ENCODE results near the gene PPP2R3B.
A peak's percentile ranks its signal among the peaks of the same experiment; 100 is the strongest.
"Not testable (repeated sequence)": the region's sequence is repeated elsewhere in the genome, so short reads cannot be mapped to it uniquely, and the experiment has no call there.

The PPP2R3B gene

GRCh38 chrX:320126-320783 is 66.5 kb downstream of the PPP2R3B start:
- DNase-seq = peak; percentile 46

GRCh38 chrX:319579-320125 is 67.1 kb downstream of the PPP2R3B start:
- DNase-seq = peak; percentile 50

GRCh38 chrX:318739-319578 is 67.7 kb downstream of the PPP2R3B start, which contains the start of gene GTPBP6:
Gene GTPBP6, minus strand, starts transcription at chrX:318796. Its CDS starts 9 bp downstream, at chrX:318787.
- peak; percentile 96 for DNase-seq

- DNase-seq = peak; percentile 85
Observed at GRCh38 chrX:318068-318738, 68.5 kb downstream of the PPP2R3B start.

DNA sequence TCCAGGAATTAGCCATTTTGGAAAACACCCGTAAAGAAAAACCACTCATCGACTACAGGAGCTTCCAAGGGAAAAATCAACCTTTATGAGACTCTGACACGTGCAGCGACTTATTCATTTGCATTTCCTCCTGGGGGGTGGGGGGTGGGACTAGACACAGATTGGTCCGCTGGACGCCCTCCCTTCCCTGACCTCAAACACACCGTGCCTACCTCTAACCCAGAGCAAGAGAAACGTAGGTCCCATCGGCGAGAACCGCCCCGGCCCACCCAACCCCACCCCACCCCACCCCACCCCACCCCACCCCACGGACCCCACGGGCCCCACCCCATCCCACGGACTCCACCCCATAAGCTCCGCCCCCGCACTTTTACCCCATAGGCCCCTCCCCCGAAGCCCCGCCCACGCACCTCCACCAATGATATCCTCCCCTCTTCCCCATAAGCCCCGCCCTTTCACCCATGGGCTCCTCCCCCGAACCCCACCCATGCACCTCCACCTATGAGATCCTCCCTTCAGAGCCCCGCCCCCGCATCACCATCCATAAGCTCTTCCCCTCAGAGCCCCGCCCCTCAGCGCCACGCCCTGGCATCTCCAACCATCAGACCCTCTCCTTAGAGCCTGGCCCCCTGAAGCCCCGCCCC is 69.2 kb downstream of the PPP2R3B start:
- DNase-seq = no peak

DNA sequence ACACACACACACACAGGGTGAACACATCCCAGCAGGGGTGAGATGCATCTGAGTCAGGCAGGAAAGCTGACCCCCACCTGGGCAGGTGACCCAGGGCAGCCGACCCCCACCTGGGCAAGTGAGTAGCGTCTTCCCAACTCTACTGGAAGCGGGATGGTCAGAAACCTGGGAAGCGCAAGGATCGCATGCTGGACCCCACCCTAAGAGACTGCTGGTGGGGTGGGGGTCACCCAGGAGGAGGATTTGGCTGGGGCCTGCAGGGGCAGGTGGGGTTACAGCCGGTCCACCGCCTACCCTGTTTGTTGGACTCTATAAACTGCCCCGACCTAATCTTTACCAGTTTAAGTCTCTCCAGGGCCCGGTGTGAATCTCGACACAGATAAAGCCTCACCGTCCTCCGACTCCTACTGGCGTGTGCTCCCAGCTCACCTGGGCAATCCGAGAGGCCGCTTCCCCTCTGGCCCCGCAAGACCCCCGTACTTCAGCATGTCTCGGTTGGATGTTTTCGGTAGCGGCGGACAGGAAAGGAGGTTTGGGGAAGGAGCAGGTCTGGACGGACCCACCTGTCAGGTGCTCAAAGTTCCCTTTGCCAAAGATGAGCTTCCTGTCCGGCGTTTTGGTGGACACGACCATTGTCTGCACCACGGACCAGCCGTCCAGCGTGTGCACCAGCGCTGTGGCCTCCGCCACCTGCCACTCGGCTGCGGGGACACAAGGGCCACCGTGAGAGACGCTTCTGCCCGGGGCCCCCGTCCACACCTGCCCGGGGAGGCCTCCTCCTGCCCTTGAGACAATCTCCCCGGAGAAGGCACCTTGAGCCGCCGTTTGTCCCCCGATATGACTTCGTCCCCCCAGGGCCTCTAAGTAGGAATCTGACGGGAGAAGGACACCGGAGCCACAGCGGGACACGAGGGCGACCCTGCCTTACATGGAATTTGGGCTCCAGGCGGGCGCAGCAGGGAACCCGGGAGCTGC is 70.1 kb downstream of the PPP2R3B start:
- no peak for DNase-seq

GRCh38 chrX:314781-315595 is 71.7 kb downstream of the PPP2R3B start:
- DNase-seq = no peak

GRCh38 chrX:314049-314448 is 72.7 kb downstream of the PPP2R3B start:
- no peak for DNase-seq

DNA sequence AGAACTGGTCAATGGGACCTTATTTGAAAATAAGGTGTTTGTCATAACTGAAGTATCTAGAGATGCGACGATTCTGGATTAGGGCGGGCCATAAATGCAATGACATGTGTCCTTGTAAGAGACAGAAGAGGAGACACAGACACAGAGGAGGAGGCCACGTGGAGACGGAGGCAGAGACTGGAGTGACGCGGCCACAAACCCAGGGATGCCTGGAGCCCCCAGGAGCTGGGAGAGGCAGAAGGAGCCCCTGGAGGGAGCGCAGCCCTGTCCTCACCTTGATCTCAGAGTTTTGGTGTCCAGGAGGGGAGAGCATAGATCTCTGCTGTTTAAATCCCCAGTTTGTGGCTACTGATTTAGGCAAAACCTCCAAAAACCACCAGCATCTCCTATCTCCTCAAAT is 73.2 kb downstream of the PPP2R3B start:
- no peak for DNase-seq

- DNase-seq = no peak
Observed at GRCh38 chrX:312621-313331, 73.9 kb downstream of the PPP2R3B start.

DNA sequence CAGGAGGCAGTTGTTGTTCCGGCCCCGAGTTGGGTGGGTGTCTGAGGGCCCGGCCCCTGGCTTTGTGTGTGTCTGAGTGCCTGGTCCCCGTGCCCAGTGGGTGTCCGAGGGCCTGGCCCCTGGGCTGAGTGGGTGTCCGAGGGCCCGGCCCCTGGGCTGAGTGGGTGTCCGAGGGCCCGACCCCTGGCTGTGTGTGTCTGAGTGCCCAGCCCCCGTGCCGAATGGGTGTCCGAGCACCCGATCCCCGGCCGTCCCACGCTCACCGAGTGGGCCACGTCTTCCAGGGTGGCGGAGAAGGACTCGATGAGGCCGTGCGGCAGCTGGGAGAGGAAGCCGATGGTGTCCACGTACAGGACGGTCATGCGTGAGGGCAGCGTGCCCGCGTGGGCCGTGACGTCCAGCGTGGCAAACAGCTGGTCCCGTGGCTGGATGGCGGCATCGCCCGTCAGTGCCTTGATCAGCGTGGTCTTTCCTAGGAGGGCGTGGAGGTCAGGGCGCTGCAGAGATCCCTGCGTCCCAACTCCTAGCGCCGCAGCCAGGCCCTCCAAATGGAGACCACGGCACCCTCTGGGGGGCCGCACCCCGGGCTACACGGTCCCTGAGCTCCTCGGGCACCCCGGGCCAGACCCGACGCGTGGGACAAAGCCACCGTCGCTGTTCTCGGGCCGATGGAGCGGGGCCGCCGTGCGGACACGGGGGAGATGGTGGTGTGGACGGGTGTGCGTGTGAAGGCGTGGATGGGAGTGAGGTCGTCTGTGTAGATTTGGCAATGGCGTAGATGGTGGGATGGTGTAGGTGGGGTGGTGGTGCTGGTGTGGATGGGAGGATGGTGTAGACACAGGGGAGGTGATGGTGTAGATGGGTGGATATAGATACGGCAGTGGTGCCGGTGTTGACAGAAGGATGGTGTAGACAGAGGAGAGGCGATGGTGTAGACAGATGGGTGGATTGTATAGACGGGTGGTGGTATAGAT is 75.3 kb downstream of the PPP2R3B start:
- DNase-seq = no peak

DNA sequence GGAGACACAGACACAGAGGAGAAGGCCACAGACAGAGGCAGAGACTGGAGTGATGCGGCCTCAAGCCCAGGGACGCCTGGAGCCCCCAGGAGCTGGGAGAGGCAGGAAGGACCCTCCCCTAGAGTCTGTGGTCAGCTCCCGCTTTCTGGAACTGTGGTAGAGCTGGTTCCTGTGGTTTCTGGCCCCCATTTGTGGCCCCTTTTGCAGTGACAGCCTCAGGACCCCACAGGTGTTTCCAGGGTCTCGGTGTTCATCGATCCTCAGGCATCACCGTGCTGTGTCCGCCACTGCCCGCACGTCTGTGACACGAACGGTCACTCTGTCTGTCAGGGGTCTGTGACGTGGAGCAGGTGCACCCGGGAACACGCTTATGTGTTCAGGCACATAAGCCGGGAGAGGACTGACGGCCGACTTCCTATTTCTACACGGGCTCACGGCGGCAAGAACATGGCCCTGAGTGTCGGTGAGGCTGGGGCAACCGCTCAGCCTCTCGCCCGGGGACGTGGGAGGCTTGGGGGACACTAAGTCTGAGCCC is 76.0 kb downstream of the PPP2R3B start:
- no peak for DNase-seq

DNA sequence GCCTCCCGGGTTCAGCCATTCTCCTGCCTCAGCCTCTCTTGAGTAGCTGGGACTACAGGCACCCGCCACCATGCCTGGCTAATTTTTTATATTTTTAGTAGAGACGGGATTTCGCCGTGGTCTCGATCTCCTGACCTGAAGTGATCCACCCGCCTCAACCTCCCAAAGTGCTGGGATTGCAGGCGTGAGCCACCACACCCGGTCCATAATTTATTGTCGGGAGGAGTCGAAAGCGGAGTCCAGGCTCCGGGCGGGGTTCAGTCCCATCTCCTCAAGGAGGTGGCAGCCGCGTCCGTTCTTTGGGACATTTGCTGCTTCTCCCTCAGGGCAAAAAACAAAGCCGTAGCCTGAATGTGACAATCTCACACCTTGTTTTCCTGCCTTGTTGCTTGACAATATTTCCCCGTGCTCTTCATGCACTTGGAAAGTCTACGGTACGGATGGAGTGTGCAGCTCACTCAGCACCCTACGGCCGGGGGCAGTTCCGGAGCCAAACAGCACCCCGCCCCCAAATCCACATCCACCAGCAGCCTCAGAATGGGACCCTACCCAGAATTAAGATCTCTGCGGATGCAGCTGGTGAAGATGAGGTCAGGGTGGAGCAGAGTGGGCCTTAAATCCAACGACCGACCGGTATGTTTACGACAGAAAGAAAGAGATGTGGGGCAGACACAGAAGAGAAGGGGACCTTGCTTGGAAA is 77.7 kb downstream of the PPP2R3B start:
- no peak for DNase-seq

DNA sequence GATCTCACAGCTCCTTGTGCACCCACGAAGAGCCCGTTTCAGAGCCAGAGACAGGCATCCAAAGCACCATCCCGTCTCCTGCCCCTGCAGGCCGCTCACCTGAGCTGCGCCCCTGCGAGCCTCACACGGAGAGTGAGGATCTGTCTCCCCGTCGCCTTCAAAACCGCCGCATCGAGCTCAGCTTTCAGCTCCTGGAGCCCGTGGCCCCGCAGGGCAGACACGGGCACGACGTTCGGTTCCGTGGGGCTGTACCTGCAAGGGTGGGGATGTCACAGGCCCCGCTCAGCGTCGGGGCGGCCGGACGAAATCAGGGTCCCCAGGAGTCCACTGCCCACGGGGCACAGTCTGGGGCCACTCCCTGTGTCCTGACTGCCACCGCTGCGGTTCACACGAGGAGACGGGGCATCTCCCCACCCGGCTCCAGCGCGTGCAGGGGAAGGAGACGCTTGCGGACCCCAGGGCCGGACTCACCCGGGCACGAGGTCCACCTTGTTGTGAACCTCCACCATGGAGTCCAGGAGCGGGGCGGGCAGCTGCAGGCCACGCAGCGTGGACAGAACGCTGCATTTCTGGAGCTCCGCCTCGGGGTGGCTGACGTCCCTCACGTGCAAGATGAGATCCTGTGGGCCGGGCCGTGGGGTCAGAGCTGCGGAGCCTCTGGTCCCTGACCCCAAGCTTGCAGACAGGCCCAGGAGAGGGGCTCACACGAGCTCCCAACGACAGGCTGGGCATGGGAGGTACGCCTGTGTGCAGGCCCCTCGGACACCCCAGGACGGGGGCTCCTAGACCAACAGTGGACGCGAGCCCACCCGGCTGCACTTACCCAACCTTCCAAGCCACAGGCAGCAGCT is 79.2 kb downstream of the PPP2R3B start:
- DNase-seq = no peak

- not testable (repeated sequence) for DNase-seq
Observed at GRCh38 chrX:306614-307251, 80.0 kb downstream of the PPP2R3B start.
